SU-DHL-6 (cell line): ENCODE data around the gene EPB41.

Experiments used
- H2AFZ ChIP-seq: fragments of 200-600 bp; sonication (generic); 2 replicates; pipeline ENCODE4 v1.6.1; 2014; ENCODE audit warnings: low read depth, mild to moderate bottlenecking, moderate library complexity, mixed read lengths, antibody characterized with exemption, low read length; ENCODE audit not compliant: severe bottlenecking
- H3F3A ChIP-seq: fragments of 200-600 bp; shearing (Covaris generic); 2 replicates; pipeline ENCODE4 v1.6.0; 2016; ENCODE audit warnings: antibody characterized with exemption, mild to moderate bottlenecking; ENCODE audit not compliant: insufficient read depth
- H3K27ac ChIP-seq: fragments of 200-600 bp; sonication (generic); 2 replicates; pipeline ENCODE4 v1.5.1; 2016; ENCODE audit warnings: low read depth, mild to moderate bottlenecking, low read length, moderate library complexity, mixed read lengths
- H3K27me3 ChIP-seq: fragments of 200-600 bp; sonication (generic), shearing (Covaris generic); 2 replicates; pipeline ENCODE4 v1.6.0; 2014; ENCODE audit warnings: mild to moderate bottlenecking, low read length
- H3K36me3 ChIP-seq: fragments of 200-600 bp; sonication (generic); 2 replicates; pipeline ENCODE4 v1.6.1; 2014; ENCODE audit warnings: mild to moderate bottlenecking, low read length, mixed read lengths
- H3K4me2 ChIP-seq: fragments of 300-600, 200-600 bp; shearing (Covaris generic), sonication (generic); 2 replicates; pipeline ENCODE4 v1.6.0; 2014; ENCODE audit warnings: low read length, low read depth, mild to moderate bottlenecking; ENCODE audit not compliant: poor library complexity, severe bottlenecking
- H3K4me3 ChIP-seq: fragments of 200-600 bp; sonication (generic); 2 replicates; pipeline ENCODE4 v1.5.1; 2014; ENCODE audit warnings: antibody characterized with exemption, low read length, mild to moderate bottlenecking, mixed read lengths; ENCODE audit not compliant: insufficient read depth, poor library complexity, severe bottlenecking
- H3K79me2 ChIP-seq: fragments of 200-600 bp; sonication (generic); 2 replicates; pipeline ENCODE4 v1.6.1; 2014; ENCODE audit warnings: mild to moderate bottlenecking, low read length, moderate library complexity; ENCODE audit not compliant: insufficient read depth
- H3K9ac ChIP-seq: fragments of 200-600 bp; sonication (generic); 2 replicates; pipeline ENCODE4 v1.7.0; 2014; ENCODE audit warnings: mild to moderate bottlenecking, low read length
- H3K9me2 ChIP-seq: fragments of 200-600 bp; sonication (generic); replicated peaks from 2 replicates; pipeline ENCODE4 v1.6.1; 2014; ENCODE audit warnings: low read length; ENCODE audit not compliant: insufficient read depth
- H3K9me3 ChIP-seq: fragments of 200-600 bp; sonication (generic); 2 replicates; pipeline ENCODE4 v1.6.1; 2014; ENCODE audit warnings: low read length, mixed read lengths; ENCODE audit not compliant: insufficient read depth
- H4K20me1 ChIP-seq: fragments of 200-600 bp; sonication (generic); 2 replicates; pipeline ENCODE4 v1.6.1; 2014; ENCODE audit warnings: low read depth, mild to moderate bottlenecking, antibody characterized with exemption, low read length, moderate library complexity, mixed read lengths
- EZH2phosphoT487 ChIP-seq: fragments of 200-600 bp; sonication (generic), shearing (Covaris generic); conservative IDR thresholded peaks from 2 replicates; pipeline ENCODE4 v1.6.1; 2018; ENCODE audit warnings: mild to moderate bottlenecking, antibody characterized with exemption, low read length, moderate library complexity, mixed read lengths
- TF ChIP-seq, protein P1 (sequence below): fragments of 200-600 bp; sonication (generic); IDR thresholded peaks from one replicate; pipeline ENCODE4 v1.5.1; 2017; ENCODE audit warnings: antibody characterized with exemption, mild to moderate bottlenecking, low read length, moderate library complexity; ENCODE audit not compliant: insufficient read depth, poor library complexity, severe bottlenecking

Gene EPB41

GRCh38 chr1:28984311-28984684 is 69.9 kb downstream of the EPB41 start:
- H3K9me2 ChIP-seq = no peaks in the 10 kb centered on the region
- H3K4me3 ChIP-seq = no peak overlapping the region
- no peak overlapping the region for H3K9ac ChIP-seq
- peaks cover 53% of the 10 kb centered on the region for H3K79me2 ChIP-seq
- no peak overlapping the region for H3K4me2 ChIP-seq
- peaks cover 18% of the 10 kb centered on the region; the same call in 1 of the 2 replicates for H3K36me3 ChIP-seq
- no peaks in the 10 kb centered on the region; the same call in 1 of the 2 replicates for H3K9me3 ChIP-seq
- H4K20me1 ChIP-seq = no peaks in the 10 kb centered on the region
- TF ChIP-seq EZH2phosphoT487 = no peak
- TF ChIP-seq, protein P1, sequence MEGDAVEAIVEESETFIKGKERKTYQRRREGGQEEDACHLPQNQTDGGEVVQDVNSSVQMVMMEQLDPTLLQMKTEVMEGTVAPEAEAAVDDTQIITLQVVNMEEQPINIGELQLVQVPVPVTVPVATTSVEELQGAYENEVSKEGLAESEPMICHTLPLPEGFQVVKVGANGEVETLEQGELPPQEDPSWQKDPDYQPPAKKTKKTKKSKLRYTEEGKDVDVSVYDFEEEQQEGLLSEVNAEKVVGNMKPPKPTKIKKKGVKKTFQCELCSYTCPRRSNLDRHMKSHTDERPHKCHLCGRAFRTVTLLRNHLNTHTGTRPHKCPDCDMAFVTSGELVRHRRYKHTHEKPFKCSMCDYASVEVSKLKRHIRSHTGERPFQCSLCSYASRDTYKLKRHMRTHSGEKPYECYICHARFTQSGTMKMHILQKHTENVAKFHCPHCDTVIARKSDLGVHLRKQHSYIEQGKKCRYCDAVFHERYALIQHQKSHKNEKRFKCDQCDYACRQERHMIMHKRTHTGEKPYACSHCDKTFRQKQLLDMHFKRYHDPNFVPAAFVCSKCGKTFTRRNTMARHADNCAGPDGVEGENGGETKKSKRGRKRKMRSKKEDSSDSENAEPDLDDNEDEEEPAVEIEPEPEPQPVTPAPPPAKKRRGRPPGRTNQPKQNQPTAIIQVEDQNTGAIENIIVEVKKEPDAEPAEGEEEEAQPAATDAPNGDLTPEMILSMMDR = no peak
- no peak overlapping the region for H3K27ac ChIP-seq
- H2AFZ ChIP-seq = no peak overlapping the region
- H3F3A ChIP-seq = 0 out of 2 replicates have a peak, but pooled peaks cover 3% of the 10 kb centered on the region
- H3K27me3 ChIP-seq = no peaks in the 10 kb centered on the region

DNA sequence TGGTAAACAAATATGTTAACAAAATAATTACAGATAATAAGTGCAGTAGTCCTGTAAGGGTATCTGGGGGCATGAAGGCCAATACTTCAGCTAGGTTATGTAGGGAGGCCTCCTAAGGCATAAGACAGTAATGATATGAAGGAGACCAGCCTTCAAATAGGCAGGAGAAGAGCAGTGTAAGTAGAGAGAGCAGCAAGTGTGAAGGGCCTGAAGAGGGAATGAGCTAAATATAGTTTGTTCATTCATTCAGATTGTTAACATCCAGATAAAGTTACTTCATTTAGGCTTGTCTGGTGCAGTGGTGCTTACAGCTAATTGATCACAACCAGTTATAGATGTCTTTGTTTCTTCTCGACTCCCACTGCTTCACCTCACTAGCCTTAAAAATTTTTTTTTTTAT is 71.1 kb downstream of the EPB41 start:
- H3K4me2 ChIP-seq = no peak overlapping the region
- H3K9me3 ChIP-seq = no peaks in the 10 kb centered on the region; the same call in 1 of the 2 replicates
- peaks cover 18% of the 10 kb centered on the region; the same call in 1 of the 2 replicates for H3K36me3 ChIP-seq
- no peaks in the 10 kb centered on the region for H3K27me3 ChIP-seq
- no peak overlapping the region for H3K27ac ChIP-seq
- 0 out of 2 replicates have a peak, but pooled peaks cover 3% of the 10 kb centered on the region for H3F3A ChIP-seq
- no peak overlapping the region for H3K9ac ChIP-seq
- TF ChIP-seq, protein P1 = no peak
- TF ChIP-seq EZH2phosphoT487 = no peak
- H3K4me3 ChIP-seq = no peak overlapping the region
- peaks cover 47% of the 10 kb centered on the region for H3K79me2 ChIP-seq
- no peaks in the 10 kb centered on the region for H4K20me1 ChIP-seq
- H2AFZ ChIP-seq = no peak overlapping the region
- H3K9me2 ChIP-seq = no peaks in the 10 kb centered on the region

- H3K9me2 ChIP-seq = no peaks in the 10 kb centered on the region
- no peaks in the 10 kb centered on the region for H4K20me1 ChIP-seq
- H3K27ac ChIP-seq = peak overlapping the region; percentile 10; the same call in 1 of the 2 replicates
- peaks cover 47% of the 10 kb centered on the region for H3K79me2 ChIP-seq
- no peaks in the 10 kb centered on the region for H3K27me3 ChIP-seq
- H3K4me3 ChIP-seq = no peak overlapping the region
- H3K36me3 ChIP-seq = peaks cover 14% of the 10 kb centered on the region; the same call in 1 of the 2 replicates
- H3K9ac ChIP-seq = no peak overlapping the region
- TF ChIP-seq, protein P1 = no peak
- TF ChIP-seq EZH2phosphoT487 = no peak
- H3K9me3 ChIP-seq = no peaks in the 10 kb centered on the region; the same call in 1 of the 2 replicates
- H3F3A ChIP-seq = 0 out of 2 replicates have a peak, but pooled peaks cover 3% of the 10 kb centered on the region
- no peak overlapping the region for H2AFZ ChIP-seq
- H3K4me2 ChIP-seq = peak overlapping the region; percentile 23
These were observed 72.0 kb downstream of the EPB41 start for GRCh38 chr1:28986306-28986910.
